DOHH2 (cell line): ENCODE measurements around the gene RAF1.

Source experiments
- H3F3A ChIP-seq: fragments of 200-600 bp; sonication (generic), shearing (Covaris generic); 2 replicates; pipeline ENCODE4 v1.6.0; 2016; ENCODE audit warnings: antibody characterized with exemption, mild to moderate bottlenecking; ENCODE audit not compliant: control insufficient read depth, insufficient read depth
- H3K27ac ChIP-seq: fragments of 200-600 bp; sonication (generic); 2 replicates; pipeline ENCODE4 v1.5.1; 2014; ENCODE audit warnings: low read depth, mild to moderate bottlenecking, low read length, moderate library complexity
- H3K27me3 ChIP-seq: fragments of 200-600 bp; sonication (generic); 2 replicates; pipeline ENCODE4 v1.6.1; 2014; ENCODE audit warnings: mild to moderate bottlenecking, low read length, mixed read lengths; ENCODE audit not compliant: control insufficient read depth
- H3K36me3 ChIP-seq: fragments of 200-600 bp; sonication (generic); 2 replicates; pipeline ENCODE4 v1.6.1; 2014; ENCODE audit warnings: mild to moderate bottlenecking, low read length, moderate library complexity, mixed read lengths; ENCODE audit not compliant: control insufficient read depth
- H3K4me1 ChIP-seq: fragments of 200-600 bp; sonication (generic); 2 replicates; pipeline ENCODE4 v1.6.1; 2014; ENCODE audit warnings: mild to moderate bottlenecking, low read length, mixed read lengths; ENCODE audit not compliant: control insufficient read depth
- H3K4me2 ChIP-seq: fragments of 200-600 bp; sonication (generic); 2 replicates; pipeline ENCODE4 v1.6.0; 2014; ENCODE audit warnings: mild to moderate bottlenecking, low read length, moderate library complexity
- H3K4me3 ChIP-seq: fragments of 200-600 bp; sonication (generic); 2 replicates; pipeline ENCODE4 v1.5.1; 2014; ENCODE audit warnings: mild to moderate bottlenecking, low read length, mixed read lengths
- H3K79me2 ChIP-seq: fragments of 200-600 bp; sonication (generic); 2 replicates; pipeline ENCODE4 v1.6.1; 2014; ENCODE audit warnings: mild to moderate bottlenecking, low read length, mixed read lengths; ENCODE audit not compliant: control insufficient read depth
- H3K9me2 ChIP-seq: fragments of 200-600 bp; sonication (generic); replicated peaks from 2 replicates; pipeline ENCODE4 v1.6.1; 2014; ENCODE audit warnings: mild to moderate bottlenecking, low read length, mixed read lengths; ENCODE audit not compliant: control insufficient read depth
- H3K9me3 ChIP-seq: fragments of 200-600 bp; sonication (generic); 2 replicates; pipeline ENCODE4 v1.6.1; 2014; ENCODE audit warnings: antibody characterized with exemption, low read length, mixed read lengths; ENCODE audit not compliant: control insufficient read depth, insufficient read depth
- H4K20me1 ChIP-seq: fragments of 200-600 bp; sonication (generic); 2 replicates; pipeline ENCODE4 v1.6.0; 2014; ENCODE audit warnings: low read depth, mild to moderate bottlenecking, antibody characterized with exemption, low read length, moderate library complexity; ENCODE audit not compliant: control insufficient read depth, insufficient read depth
- EZH2phosphoT487 ChIP-seq: fragments of 200-600 bp; sonication (generic); IDR thresholded peaks from 2 replicates; pipeline ENCODE4 v1.6.1; 2017; ENCODE audit warnings: borderline replicate concordance, mild to moderate bottlenecking, antibody characterized with exemption, low read length, moderate library complexity, mixed read lengths
- TF ChIP-seq, protein P1 (sequence below): fragments of 200-600 bp; sonication (generic); IDR thresholded peaks from one replicate; pipeline ENCODE4 v1.5.1; 2014; ENCODE audit warnings: antibody characterized with exemption, mild to moderate bottlenecking, low read depth, low read length; ENCODE audit not compliant: poor library complexity, severe bottlenecking

RAF1 gene

DNA sequence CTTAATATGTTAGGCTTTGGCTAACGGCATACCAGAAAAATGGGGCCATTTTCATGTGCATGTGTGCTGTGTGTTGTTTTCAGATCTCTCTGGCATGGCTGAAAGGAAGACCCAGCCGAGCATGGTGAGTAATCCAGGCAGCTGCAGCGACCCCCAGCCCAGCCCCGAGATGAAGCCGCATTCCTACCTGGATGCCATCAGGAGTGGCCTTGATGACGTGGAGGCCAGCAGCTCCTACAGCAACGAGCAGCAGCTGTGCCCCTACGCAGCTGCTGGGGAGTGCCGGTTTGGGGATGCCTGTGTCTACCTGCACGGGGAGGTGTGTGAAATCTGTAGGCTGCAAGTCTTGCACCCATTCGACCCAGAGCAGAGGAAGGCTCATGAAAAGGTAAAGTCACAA, 91.9 kb downstream of the RAF1 start:
- H3K79me2 ChIP-seq = peaks cover 19% of the 10 kb centered on the region
- H3F3A ChIP-seq = no peaks in the 10 kb centered on the region
- H3K27ac ChIP-seq = no peak overlapping the region
- no peaks in the 10 kb centered on the region for H3K27me3 ChIP-seq
- no peaks in the 10 kb centered on the region for H4K20me1 ChIP-seq
- no peak for TF ChIP-seq EZH2phosphoT487
- TF ChIP-seq, protein P1, sequence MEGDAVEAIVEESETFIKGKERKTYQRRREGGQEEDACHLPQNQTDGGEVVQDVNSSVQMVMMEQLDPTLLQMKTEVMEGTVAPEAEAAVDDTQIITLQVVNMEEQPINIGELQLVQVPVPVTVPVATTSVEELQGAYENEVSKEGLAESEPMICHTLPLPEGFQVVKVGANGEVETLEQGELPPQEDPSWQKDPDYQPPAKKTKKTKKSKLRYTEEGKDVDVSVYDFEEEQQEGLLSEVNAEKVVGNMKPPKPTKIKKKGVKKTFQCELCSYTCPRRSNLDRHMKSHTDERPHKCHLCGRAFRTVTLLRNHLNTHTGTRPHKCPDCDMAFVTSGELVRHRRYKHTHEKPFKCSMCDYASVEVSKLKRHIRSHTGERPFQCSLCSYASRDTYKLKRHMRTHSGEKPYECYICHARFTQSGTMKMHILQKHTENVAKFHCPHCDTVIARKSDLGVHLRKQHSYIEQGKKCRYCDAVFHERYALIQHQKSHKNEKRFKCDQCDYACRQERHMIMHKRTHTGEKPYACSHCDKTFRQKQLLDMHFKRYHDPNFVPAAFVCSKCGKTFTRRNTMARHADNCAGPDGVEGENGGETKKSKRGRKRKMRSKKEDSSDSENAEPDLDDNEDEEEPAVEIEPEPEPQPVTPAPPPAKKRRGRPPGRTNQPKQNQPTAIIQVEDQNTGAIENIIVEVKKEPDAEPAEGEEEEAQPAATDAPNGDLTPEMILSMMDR = no peak
- peaks cover 67% of the 10 kb centered on the region for H3K36me3 ChIP-seq
- no peaks in the 10 kb centered on the region for H3K4me1 ChIP-seq
- no peak overlapping the region for H3K4me3 ChIP-seq
- no peaks in the 10 kb centered on the region for H3K9me3 ChIP-seq
- no peak overlapping the region for H3K4me2 ChIP-seq
- no peaks in the 10 kb centered on the region for H3K9me2 ChIP-seq

GRCh38 chr3:12569836-12570235, 94.1 kb downstream of the RAF1 start:
- Histone ChIP-seq H3K27me3 (no peaks in the 10 kb centered on the region), H3K4me3 (no peak overlapping the region), H3K4me2 (no peak overlapping the region), H3F3A (no peaks in the 10 kb centered on the region), H4K20me1 (no peaks in the 10 kb centered on the region), H3K9me3 (no peaks in the 10 kb centered on the region), H3K79me2 (peaks cover 41% of the 10 kb centered on the region), H3K4me1 (no peaks in the 10 kb centered on the region), H3K27ac (no peak overlapping the region), H3K9me2 (no peaks in the 10 kb centered on the region), H3K36me3 (peaks cover 49% of the 10 kb centered on the region)
- TF ChIP-seq, protein P1 = no peak
- no peak for TF ChIP-seq EZH2phosphoT487

DNA sequence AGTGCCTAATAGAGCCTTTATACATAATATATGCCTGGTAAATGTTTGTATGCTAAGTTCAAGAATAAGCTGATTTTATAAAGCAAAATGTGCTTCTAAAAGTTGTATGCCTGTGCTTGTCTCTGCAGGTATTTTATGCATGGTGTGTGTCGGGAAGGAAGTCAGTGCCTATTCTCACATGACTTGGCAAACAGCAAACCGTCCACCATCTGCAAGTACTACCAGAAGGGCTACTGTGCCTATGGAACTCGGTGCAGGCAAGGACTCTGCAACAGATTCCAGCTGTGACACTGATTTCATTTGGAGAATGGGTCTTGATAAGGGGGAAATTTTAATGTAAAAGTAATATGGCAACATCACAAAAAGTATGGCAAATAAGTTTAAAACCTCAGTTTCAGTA, 95.2 kb downstream of the RAF1 start:
- no peak for TF ChIP-seq EZH2phosphoT487
- TF ChIP-seq, protein P1 = no peak
- Histone ChIP-seq H3K27ac (no peak overlapping the region), H4K20me1 (no peaks in the 10 kb centered on the region), H3K36me3 (peaks cover 39% of the 10 kb centered on the region), H3K9me2 (no peaks in the 10 kb centered on the region), H3K9me3 (no peaks in the 10 kb centered on the region), H3K79me2 (peaks cover 52% of the 10 kb centered on the region), H3K4me2 (no peak overlapping the region), H3F3A (no peaks in the 10 kb centered on the region), H3K4me1 (no peaks in the 10 kb centered on the region), H3K4me3 (no peak overlapping the region), H3K27me3 (no peaks in the 10 kb centered on the region)

DNA sequence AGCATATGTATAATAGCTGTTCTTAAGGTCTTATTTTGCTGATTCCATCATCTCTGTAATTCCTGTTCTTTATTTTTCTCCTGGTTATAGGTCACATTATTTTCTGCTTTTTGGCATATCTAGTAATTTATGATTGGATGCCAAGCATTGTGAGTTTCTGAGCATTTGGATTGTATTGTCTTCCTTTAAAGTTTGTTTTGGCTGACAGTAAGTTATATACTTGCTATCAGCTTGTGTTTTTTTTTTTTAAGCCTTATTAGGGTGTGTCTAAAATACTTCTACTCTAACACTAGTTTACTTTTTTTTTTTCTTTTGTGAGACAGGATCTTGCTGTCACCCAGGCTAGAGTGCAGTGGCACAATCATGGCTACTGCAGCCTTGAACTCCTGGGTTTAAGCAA, 96.9 kb downstream of the RAF1 start:
- Histone ChIP-seq H3K36me3 (peaks cover 27% of the 10 kb centered on the region), H4K20me1 (no peaks in the 10 kb centered on the region), H3K9me3 (no peaks in the 10 kb centered on the region), H3K9me2 (no peaks in the 10 kb centered on the region), H3K4me3 (no peak overlapping the region), H3K4me1 (no peaks in the 10 kb centered on the region), H3F3A (no peaks in the 10 kb centered on the region), H3K27me3 (no peaks in the 10 kb centered on the region), H3K4me2 (no peak overlapping the region), H3K27ac (no peak overlapping the region), H3K79me2 (peaks cover 67% of the 10 kb centered on the region)
- TF ChIP-seq EZH2phosphoT487 = no peak
- TF ChIP-seq, protein P1 = no peak
